NOMO-1 (cell line): ENCODE results near the gene GRHL3.

Experiments used
- DNase-seq, 2 experiments: peaks; one replicate each; lab custom pipeline; 2025; ENCODE audit not compliant: unreplicated experiment in 2 of 2; lab: John Stamatoyannopoulos, UW

Gene GRHL3

DNA sequence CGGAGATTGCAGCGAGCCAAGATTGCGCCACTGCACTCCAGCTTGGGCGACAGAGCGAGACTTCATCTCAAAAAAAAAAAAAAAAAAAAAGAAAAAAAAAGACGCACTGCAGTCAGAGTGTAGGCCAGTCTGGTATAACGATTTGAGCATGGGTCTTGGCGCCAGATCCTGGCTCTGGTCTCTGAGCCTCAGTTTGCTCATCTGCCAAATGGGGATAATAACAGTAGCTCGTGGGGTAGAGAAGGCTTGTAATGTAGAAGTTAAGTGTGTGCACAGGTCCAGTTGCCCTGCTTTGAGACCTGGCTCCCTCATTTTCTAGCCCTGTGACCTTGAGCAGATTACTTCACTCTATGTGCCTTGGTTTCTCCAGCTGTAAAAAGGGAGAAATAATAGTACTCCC, 26.3 kb upstream of the GRHL3 start:
- DNase-seq: no peak

DNA sequence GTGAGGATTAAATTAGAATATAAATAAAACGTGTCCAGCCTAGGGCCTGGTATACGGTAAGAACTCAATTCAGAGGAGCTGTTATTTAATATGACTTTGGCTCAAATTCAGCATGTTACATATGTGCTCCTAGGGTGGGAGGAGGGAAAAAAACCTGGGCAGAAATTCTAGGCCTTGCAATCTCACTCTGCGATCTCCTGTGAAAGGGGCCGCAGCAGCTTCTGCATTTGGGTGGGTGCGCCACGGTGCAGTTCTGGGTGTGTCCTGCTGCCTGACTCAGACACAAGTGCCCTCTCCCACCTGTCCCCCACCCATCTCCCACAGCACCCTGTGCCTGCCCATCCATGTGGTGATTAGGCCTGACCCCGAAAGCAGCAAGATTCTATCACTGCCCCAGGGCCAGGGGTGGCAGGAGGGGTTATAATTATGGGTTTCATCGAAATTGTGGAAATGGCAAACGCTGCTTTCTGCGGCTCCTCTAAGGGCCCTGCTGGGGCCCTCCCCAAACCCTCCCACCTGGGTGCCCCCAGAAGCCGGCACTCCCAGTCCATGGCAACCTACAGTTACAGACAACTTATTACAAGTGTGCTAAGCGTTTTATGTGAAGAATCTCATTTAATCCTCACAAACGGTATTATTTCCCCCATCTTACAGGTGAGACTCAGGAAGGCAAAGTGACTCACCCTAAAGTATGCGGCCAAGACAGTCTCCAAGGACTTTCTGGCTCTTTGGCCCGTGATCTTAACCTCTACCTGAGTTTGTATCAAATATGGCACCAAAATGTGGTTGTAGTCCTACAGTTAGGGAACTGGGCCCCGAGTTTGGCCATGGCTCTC, 25.5 kb upstream of the GRHL3 start:
- DNase-seq: no peak

DNA sequence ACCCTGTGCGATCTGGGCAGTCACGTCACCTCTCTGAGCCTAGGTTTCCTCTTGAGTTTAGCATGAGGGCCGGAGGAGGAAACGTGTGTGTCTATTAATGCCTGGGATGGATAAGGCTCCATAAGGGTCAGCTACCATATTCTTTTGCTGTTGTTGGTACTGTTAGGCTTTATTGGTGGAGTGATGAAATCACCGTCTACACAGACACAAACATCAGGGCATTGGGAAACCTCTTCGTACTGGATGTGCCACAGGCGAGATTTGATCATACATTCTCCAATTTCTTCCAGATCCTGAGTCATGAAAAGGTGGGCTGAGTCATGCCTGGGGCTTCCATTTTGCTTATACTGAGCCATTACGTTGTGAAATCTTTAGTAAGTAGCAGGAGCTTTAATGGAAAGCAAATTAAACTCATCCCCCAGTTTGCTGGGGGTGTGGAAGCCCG, 24.9 kb upstream of the GRHL3 start:
- peak in 1 of 2 experiments; percentile 30 for DNase-seq

DNA sequence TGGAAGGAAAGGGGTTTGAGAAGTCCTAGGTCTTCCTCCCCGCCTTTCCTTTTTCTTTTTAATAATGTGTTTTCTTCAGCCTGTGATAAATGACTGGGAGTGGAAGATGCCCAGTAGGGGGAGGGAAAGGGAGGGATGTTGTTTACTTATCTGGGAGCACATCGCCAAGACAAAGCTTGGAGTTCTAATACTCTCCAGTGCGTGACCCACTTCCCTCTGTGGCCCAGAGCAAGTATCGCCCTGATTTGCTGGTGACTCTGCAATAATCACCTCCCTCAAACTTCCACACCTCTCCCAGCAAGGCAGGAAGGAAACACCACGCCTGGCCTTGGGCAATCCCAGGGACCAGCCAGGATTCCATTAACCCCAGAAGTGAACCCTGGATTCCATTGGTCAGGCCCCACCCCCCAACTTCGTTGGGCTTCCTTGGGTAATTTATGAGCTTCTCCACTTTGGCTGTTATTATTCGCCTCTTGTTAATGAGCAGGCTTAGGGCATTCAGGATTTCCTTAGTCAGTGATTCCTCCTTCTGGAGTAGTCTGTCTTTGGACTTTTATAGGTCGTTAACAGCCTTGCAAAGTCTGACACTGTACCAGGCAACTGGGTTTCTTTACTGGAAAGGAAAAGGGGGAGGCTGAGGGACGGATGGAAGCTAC, 24.3 kb upstream of the GRHL3 start:
- no peak for DNase-seq

DNA sequence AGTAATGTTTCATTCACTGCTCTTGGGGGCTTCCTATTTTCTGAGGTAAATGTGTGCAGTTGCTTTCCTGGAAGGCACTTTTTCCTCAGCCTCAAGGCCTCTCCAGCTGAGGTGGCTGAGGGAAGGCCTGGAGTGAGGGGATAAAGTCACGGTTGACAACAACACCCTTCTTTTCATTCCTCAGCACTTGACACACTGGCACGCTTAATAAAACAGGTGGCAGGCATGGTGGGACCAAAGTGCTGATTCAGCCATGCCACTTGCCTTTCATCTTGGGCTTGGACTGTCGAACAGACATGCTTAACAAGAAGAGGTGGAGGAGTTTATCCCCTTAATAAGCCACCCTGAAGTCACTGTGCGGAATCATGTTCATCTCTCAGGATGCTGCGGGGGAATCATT, 23.6 kb upstream of the GRHL3 start:
- no peak for DNase-seq

DNA sequence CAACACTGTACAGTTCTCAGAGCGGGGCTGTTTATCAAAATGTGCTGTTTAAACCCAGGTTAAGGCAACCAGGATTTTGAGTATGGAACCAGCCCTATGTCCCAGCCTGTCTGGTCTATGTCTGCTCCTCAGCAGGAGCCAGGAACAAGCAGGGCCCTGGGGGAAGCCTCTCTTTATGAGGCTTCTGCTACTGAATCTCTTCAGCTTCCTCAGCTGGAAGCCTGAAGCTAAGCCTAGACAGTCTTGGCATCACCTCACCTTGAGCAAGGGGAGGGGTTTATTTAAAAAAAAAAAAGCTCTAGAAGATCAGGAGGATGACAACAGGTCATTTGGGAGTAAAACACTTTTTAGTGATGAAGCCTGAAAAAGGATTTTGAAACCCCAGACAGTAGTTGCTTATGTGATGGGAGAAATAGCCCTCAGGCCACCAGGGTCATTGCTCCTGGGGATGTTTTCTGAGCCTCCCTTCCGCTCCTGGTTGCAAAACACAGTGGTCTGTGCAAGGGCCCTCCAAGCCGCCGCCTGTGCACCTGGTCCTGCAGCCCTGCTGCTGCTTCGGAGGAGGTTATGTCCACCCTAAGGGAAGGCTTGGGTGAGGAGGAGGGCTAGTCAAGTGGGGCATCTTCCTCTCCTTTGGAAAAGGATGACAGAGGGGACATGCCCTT, 21.8 kb upstream of the GRHL3 start:
- DNase-seq: no peak

DNA sequence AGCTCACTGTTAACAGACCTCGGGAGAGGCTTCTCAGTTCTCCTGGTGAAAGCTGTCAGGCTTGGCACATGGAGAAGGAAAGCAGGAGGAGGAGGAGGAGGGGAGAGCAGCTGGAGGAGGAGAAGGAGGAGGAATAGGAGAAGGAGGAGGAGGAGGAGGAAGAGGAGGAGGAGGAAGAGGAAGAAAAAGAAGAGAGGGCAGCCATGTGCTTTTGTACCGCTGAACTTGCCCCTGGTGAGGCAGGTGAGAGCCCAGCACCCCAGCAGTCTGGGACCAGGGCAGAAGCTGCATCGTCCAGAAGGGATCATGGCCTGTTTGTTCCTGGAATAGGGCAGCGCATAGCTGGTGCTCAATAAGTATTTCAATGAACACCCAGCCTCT, 21.3 kb upstream of the GRHL3 start:
- no peak for DNase-seq

DNA sequence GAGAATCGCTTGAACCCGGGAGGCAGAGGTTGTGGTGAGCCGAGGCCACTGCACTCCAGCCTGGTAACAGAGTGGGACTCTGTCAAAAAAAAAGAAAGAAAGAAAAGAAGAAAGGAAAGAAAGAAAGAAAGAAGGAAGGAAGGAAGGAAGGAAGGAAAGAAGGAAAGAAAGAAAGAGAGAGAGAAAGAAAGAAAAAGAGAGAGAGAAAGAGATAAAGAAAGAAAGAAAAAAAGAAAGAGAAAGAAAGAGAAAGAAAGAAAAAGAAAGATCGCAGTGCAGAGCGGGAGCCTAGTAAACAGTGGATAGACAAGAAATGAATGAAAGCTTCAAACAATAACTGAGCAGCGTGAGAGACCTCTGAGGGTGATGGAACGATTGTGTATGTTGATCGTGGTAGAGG, 20.6 kb upstream of the GRHL3 start:
- no peak for DNase-seq

DNA sequence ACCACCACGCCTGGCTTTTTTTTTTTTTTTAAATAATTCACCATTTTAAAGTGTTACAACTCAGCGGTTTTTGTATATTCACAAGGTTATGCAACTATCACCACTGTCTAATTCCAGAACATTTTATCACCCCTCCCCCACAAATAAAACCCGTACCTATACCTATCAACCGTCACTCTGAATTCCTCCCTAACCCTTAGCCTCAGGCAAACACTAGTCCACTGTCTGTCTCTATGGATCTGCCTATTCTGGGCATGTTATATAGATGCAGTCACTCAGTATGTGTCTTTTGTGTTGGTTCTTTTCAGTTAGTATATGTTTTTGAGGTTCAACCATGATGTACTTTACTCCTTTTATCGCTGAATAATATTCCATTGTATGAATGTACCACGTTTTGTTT, 19.3 kb upstream of the GRHL3 start:
- DNase-seq: no peak

DNA sequence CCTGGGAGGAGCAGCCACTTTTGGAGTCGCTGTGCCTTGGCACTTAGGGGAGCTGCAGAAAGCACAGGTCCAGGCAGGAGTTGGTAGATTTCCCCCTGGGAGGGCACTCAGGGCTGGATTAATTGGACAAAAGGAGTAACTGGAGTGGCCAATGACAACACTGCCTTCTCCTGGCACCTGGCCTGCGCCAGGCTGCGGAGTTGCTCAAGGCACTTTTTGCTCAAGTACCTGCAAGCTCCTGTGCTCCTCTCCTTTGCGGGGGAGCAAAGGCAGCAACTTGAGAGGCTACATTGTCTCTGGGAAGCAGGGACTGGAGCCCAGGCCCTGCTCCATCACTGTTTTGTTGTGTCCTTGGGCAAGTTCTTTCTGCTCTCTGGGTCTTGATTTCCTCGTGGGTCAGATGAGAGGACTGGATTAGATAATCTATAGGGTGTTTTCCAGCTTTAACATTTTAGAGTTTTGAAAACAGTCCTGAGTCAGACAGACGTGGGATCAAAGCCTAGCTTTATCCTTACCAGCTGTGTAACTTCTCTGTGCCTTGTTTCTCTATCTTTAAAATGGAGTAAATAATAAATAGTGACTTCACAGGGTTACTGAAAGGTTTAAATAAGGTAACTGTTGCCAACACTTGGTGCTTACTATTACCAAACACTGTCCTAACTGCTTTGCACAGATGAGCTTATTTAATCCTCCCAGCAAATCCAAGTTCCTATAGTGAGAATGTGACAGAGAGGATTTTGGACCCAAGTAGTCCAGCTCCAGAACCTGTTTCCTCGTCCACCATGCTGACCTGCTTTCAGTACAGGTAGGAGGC, 18.0 kb upstream of the GRHL3 start:
- no peak for DNase-seq

DNA sequence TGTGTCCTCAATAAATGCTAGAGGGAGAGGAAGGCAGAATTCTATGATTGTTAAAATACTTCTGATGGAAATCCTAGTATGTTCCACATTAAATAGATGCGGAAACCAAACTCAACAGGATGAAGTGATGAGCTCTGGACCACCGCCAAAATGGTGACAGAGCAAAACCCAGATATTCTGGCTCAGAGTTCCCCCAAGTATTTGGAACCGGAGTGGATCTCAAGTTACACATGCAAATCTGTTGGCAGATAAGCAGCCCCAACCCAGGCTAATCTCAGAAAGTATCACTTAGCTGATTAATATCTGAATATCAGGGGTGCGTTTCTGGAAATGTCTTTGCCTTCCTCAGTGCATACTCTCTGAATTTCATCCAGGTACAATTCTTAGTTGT, 17.4 kb upstream of the GRHL3 start:
- no peak for DNase-seq

DNA sequence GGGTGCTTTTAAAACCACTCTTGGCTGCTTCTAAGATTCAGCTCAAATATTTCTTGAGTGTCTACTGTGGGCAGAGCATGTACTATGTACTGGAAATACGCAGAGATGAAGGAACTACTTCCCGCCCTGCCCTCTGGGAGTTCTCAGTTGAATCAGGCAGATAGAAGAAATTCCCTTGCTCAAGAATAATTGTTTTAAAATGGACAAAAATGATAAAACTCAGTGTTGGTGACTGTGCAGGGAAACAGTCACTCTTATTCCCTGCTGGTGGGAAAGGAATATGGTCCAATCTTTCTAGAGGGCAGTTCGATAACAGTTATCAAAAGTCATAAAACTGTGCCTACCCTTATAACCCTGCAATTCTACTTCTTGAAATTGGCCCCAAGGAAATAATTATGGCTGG, 16.9 kb upstream of the GRHL3 start:
- no peak for DNase-seq

DNA sequence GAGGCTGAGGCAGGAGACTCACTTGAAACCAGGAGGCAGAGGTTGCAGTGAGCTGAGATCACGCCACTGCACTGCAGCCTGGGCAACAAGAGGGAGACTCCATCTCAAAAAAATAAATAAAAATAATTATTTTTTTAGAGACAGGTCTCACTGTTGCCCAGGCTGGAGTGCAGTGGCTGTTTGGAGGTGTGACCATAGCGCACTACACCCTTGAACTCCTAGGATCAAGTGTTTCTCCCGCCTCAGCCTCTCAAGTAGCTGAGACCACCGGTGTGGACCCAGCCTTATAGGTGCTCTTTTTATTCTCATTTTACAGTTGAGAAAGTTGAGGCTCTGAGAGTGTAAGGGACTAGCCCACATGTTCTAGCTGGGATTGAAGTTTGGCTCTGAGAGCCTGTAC, 15.6 kb upstream of the GRHL3 start:
- no peak for DNase-seq

DNA sequence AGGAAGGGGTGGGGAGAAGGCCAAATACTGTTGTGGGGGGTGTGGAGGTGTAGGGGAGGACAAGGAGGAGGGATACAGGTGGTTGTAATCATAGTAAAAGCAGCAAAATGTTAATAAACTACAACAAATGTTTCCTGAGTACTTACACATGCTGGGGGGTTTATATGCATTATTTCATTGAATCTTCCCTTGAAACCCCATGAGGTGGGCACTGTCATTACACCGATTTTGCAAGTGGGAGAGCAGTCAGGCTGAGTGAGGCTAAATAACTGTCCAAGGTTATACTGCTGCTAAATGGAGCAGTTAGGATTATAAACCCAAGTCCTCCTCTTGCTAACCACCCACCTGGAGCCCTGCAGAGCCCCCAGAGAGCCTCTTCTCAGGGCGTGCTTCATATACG, 14.4 kb upstream of the GRHL3 start:
- DNase-seq: no peak

DNA sequence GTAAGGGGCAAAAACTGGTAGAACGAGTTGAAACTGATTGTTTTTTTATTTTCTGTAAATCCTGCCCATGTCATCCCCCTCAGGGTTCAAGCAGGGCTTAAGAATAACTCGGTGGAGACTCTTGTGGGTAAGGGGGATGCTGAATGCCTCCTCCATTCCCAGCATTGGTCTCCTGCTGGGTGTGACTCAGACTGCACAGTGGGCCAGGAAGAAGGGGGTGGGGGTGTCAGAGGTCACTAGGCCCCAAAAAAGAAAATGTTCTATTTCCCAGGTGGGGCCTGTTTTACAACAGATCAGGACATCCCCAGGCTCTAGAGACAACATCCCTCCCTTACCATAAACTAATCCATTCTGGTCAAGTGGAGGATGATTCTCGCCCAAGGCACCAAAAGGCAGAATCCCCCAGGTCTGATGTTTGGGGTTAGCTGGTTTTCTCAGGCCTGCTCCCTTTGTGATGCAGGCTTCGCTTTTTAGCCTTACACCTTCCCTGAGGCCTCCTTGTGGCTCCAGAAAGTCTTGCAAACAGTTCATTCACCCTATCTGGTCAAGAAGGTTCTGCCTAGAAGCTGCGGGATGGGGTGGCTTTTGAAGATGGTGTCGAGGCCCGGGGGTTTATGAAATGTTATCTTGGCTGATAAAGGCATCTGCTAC, 10.7 kb upstream of the GRHL3 start:
- DNase-seq: no peak

DNA sequence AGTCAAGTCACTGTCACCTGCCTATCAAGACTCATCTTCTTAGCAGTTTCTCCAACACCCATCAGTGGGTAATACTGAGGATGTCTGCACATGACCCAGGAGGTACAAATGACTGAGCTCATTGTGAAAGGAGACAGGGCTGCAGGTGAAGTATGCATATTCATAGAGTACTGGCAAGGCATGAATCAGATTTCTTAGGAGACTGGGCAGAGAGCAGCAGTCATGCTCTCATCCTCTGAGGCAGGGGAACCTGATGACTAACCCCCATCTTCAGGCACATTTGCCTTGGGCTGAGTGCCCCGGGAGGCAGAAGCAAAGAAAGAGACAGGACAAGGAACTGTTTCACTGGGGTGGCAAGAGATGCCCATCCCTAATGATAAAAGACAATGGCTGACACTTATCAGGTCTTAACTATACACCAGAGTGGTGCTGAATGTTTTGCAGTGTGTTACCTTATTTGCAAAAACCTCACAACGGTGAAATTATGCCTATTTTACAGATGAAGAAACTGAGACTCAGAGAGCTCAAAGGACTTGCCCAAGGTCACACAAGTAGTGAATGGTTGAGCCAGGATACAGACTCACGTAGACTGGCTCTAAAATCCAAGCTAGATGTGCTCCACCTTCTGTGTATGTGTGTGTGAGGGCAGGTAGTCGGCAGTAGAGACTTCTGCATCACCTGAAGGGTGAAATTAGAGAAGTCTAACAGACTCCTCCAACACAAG, 9.2 kb upstream of the GRHL3 start:
- DNase-seq: no peak

DNA sequence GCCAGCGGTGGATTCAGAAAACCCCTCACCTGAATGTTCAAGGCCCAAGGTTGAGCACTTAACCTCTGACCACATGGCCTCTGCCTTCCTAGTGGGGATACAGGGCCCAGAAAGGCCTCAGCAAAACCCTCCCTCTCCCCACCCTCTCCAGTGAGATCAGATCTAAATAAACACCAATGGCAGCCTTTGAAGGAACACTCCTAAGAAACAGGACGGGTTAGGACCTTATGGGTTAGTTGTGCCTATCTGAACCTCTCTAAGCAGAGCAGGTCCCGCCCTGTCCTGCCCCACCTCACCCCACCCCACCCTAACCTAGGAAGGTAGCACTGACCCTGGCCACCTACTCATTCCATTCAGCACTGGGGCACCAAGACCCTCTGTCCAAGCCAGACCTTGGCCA, 7.9 kb upstream of the GRHL3 start:
- DNase-seq: no peak

DNA sequence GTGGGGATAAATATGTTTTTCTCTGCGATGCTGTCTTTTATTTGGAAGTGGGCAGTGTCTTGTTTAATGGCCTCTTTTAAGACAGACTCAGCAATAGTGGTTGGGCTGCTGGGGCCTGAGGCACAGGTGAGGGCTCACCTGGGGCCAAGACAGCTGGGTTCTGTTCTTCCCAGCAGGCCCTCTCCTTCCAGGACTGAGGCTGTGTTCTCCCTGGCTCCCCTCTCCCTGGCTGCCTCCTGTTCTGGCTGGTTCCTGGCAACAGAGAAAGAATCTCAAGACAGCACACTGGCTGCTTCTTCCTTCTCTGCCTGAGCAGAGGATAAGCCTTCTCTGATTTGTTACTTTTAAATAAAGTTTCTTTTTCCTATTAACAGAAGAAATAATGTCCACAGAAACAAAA, 7.4 kb upstream of the GRHL3 start:
- DNase-seq: no peak

DNA sequence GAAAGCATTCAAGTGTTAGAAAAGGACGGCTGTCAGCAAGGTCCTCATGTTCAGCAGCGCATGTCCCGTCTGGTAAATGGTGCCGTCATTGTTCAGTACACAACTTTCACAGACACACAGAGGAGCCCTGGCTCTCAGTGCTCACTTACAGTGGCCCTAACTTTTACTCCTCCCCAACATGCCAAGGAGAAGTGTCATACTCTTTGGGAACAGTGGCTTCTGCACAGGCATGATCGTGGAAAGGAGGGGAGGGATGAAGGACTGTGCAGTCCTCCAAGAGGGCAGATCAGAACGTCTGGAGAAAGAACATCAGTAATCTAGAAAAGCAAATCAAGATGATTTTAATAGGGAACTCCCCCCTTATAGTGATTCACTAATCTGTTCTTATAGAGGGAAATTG, 3.8 kb upstream of the GRHL3 start:
- DNase-seq: no peak

DNA sequence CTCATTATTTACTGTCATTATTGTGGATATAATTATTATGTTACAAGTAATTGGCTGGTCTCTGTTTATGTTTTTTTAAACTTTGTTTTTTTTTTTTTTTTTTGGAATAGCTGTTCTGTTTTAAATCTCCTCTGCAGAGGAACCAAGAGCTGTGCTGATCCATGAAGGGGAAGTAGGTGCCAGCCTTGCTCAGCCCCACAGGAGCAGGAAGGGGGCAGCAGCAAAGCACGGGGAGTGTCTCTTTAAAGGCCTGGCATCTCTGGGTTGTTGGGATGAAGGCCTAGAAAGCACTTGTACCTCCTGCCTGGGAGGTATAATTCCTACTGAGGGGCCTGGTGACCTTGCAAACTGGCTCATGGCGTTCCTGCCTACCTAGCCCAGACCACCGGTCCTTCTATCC, 2.5 kb upstream of the GRHL3 start:
- peak in 1 of 2 experiments; percentile 14 for DNase-seq
